GM04503 (cell line): ENCODE measurements around the gene HHIP.

Experiments used
- DNase-seq: peaks from one replicate; pipeline ENCODE4 v3.0.0-alpha.2; 2012; ENCODE audit warnings: low read depth

HHIP gene

DNA sequence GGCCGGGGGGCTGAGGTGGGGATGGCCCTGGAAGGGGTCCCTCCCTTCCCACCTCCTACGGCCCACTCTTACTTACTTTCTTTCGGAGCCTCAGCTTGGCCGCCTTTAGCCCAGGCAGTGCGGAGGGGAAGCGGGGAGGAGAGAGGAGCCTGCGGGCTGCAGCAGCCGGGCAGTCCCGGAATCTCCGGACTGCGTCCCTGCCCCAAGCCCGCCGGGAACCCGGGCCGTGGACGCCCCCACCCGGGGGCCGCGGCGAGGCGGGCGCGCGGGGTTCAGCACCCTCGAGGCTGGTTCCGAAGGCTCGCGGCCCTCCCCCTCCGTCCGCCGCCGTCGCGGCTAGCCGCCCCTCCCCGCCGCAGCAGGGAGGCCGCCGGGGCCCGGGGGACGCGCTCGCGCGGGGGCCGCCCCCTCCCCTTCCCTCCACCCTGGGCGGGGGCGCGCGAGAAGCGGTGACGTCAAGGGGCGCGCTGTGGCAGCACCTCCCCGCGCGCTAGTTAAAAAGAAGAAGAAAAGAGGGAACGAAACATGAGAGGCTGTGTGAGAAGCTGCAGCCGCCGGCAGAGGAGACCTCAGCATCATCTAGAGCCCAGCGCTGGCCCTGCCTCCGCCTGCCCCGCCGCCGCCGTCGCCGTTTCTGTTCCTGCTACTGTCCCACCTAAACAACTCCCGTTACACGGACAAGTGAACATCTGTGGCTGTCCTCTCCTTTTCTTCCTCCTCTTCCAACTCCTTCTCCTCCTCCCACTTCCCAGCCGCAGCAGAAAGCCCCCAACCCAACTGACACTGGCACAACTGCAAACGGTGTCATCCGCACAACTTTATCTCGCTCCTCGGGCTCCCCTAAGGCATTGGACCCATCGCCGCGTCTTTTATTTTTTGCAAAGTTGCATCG is at the start of gene HHIP:
Gene HHIP (plus strand): TSS at position 526 of the 892 bp plus-strand sequence. CDS start 520 bp downstream, outside the sequence.
- no peak for DNase-seq

- DNase-seq: no peak
Observed at GRCh38 chr4:144597171-144597570, 48.8 kb upstream of the HHIP start.

- no peak for DNase-seq
Observed at GRCh38 chr4:144599621-144600020, 46.3 kb upstream of the HHIP start.

GRCh38 chr4:144611850-144612249 is 34.1 kb upstream of the HHIP start:
- no peak for DNase-seq

DNA sequence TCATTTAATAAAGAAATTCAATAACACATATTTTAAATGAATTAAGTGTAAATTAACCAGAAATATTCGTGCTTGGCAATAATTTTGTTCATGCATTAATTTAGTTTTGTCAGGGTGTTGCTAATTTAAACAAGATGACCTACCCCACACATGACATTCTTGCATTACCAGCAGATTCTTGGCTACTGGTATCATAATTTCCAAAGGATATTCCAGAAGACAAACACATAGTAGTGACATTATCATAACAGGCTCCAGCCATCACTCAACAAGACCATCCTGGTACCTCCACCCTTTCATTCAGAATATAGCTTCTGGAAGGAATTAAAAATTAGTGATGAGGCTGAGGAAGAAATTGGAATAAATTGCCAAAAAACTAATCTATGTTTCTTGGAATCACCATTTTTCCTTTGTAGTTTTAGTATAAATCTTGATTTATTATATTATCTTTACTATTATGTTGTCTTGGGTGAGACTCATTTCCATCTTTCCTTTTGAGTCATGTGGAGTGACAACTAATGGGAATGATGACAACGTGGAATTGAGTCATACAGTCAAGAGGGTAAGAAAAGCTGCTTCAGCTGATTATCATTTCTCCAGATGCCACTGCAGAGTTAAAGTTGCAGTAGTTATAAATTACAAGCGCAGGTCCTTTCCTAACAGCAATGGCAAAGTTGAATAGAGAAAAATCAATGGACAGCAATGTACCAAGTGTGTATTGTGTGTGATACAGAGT is 30.9 kb upstream of the HHIP start:
- DNase-seq: no peak

- no peak for DNase-seq
Observed at GRCh38 chr4:144621681-144622080, 24.3 kb upstream of the HHIP start.

DNA sequence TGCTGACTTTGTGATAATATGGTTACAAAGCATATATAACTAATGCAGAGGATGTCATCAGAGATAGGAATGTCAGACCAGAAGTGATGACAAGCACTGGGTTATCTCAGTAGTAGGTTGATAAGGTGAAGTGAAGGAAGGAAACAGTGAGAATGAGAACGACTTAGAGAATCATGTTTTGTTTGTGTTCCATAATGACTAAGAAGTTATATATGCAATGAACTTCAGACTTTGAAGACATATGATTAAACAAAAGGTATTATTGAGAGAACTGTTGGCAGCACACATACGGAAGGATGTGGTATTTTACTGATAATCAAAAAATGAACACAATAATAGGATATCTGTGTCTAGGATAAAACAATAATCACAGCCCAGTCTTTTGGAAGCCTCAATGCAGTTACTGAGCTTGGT is 18.3 kb upstream of the HHIP start:
- DNase-seq: no peak

DNA sequence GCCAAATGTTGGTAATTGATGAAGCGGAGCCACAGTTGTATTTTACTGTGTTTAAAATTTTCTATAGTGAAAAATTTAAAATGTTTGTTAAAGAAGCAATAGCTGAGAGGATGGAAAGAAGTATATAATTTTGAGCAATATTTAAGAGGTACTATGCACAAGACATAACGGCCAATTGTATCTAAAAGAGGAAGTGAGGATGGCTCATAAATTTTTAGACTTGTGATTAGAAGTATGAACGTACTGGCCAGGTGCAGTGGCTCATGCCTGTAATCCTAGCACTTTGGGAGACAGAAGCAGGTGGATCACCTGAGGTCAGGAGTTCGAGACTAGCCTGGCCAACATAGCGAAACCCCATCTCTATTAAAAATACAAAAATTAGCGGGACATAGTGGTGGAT is 12.7 kb upstream of the HHIP start:
- no peak for DNase-seq

DNA sequence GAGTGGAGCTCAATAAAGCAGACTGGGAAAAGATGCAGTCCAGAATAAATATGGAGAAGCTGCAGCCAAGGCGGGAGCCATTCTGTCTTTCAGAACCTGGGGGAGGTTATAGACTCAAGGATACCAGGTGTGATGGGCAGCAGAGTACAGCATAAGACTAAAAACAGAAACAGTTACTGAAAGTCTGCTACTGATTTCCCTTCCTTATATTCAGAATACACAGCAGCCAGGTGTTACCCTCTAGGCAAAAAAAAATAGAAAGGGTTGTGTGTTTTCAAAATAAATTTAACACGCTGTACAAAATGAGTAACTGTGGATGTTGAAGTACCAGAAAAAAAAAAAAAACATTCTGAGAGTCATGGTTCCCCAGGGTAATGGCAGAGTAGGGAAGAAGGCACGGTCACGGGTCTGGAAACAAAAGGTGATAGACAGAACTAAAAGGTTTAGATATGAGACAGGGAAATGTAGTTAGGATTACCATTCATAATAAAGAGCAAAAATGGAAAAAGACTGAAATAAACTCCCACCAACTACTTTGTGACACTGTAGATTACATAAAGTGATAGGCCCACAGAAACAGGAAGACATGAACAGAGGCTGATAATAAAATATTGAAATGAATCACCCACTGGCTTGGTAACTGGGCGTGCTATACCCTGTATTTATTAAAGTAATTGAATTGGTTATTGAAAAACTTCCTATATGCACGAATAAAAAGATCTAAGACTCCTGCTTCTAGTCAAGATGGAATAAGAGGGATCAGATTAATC is 10.8 kb upstream of the HHIP start:
- no peak for DNase-seq

GRCh38 chr4:144644368-144645101 is 1.4 kb upstream of the HHIP start:
- no peak for DNase-seq

DNA sequence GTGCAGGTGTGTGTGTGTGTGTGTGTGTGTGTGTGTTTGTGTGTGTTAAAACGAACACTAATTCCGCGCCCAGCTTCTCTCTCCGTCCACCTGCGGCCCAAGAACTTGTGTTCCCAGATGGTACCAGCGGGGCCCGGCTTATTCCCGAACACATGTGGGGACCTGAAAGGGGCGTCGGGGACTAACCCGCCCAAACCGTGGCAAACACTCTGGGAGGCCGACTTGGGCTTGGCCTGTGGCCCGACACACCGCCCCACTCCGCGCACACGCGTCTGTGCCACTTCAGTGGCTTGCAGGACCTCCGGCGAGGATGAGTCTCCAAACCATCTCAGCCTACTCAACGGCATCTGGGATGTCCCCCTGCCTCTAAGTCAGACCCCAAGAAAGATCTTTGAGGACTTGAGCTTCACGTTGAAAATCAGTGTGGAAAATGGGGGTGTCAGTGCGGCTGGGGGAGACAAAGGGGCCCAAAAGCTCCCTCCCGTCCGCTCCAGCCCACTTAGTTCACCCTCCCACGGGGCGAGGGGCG is 790 bp upstream of the HHIP start:
- DNase-seq: no peak

GRCh38 chr4:144646523-144647094 is 653 bp downstream of the HHIP start:
- DNase-seq: no peak

- no peak for DNase-seq
Observed at GRCh38 chr4:144647095-144647561, 1.2 kb downstream of the HHIP start.

GRCh38 chr4:144647590-144647989 is 1.6 kb downstream of the HHIP start:
- no peak for DNase-seq

- no peak for DNase-seq
Observed at GRCh38 chr4:144648042-144648441, 2.1 kb downstream of the HHIP start.

DNA sequence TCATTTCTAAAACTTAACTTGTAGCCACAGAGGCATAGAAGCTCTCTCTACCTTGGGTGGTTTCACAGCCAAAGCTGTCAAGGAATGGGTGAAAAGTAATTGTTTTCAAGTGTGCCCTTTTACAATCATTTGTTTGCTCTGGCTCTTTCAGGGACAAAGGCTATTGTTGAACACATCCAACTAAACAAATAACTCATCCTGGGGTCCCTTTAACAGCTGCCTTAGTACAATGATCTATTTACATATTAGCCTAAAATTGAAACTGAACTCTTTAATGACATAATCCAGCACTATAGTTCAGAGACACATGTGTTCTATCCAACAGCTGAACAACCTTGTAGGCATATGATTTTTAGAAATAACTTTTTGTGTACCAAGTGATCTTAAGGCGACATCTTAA is 3.7 kb downstream of the HHIP start:
- no peak for DNase-seq

GRCh38 chr4:144650311-144651005 is 4.5 kb downstream of the HHIP start:
- DNase-seq: no peak

- no peak for DNase-seq
Observed at GRCh38 chr4:144653781-144654545, 8.0 kb downstream of the HHIP start.

GRCh38 chr4:144655491-144655890 is 9.5 kb downstream of the HHIP start:
- DNase-seq: no peak

DNA sequence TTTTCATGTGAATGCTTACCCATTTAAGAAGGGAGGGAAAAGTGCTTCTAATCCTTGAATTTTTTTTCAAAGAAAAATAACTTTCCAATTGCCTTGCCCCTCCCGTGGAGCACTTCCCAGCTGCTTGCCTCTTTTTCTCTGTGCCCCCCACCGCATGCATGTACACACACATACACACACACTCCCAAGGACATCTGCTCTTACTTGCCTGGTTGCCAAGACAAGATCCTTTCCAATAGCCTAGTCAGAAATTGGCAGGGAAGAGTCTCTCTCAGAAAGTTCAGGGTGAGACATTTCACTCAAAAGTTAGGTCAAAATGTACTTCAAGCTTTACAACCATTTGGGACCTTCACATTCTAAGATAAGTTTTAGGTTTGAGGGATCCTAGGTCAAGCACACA is 10.9 kb downstream of the HHIP start:
- DNase-seq: no peak
